H1 (cell line): ENCODE measurements around the gene VPS9D1. TPM values are rescaled to one million over a fixed set of nuclear protein-coding genes. Genes with fewer than 3 reads are reported as not detected.

Source experiments
- CTCF ChIA-PET: fragments of 300-600 bp; sonication (Branson Sonifier 250); formaldehyde crosslinking; loops from one replicate; lab custom pipeline; 2021; ENCODE audit not compliant: partially characterized antibody; lab: Charles Lee
- POLR2A ChIA-PET: fragments of 300-600 bp; sonication (Branson Sonifier 250); formaldehyde crosslinking; loops from one replicate; lab custom pipeline; 2021; ENCODE audit warnings: inconsistent platforms; ENCODE audit not compliant: partially characterized antibody; lab: Charles Lee
- DNase-seq, 2 experiments: peaks; one replicate each; pipeline versions ENCODE4 v3.0.0 to v3.0.0-alpha.2; 2010 to 2022; ENCODE audit warnings: low spot score in 2 of 2, low read depth in 1 of 2, mixed read lengths in 1 of 2
- FAIRE-seq: peaks from 2 replicates; lab custom pipeline; 2011; peaks lifted over from hg19 to GRCh38; lab: Jason Lieb, UNC
- H2AFZ ChIP-seq: 2 replicates; pipeline ENCODE4 v1.8.1; 2012; ENCODE audit warnings: low read length, inconsistent platforms
- H2AK5ac ChIP-seq: 2 replicates; pipeline ENCODE4 v1.6.1; 2013; ENCODE audit warnings: low read depth, low read length
- H2BK120ac ChIP-seq: replicated peaks from 2 replicates; pipeline ENCODE3; 2013; ENCODE audit warnings: low read depth, low read length, inconsistent platforms
- H2BK12ac ChIP-seq: 2 replicates; pipeline ENCODE4 v1.6.1; 2013; ENCODE audit warnings: low read depth, low read length
- H2BK15ac ChIP-seq: 2 replicates; pipeline ENCODE4 v1.6.1; 2013; ENCODE audit warnings: low read length
- H2BK20ac ChIP-seq: 2 replicates; pipeline ENCODE4 v1.6.1; 2013; ENCODE audit warnings: low read length
- H2BK5ac ChIP-seq: 2 replicates; pipeline ENCODE4 v1.6.1; 2013; ENCODE audit warnings: low read depth, low read length
- H3K14ac ChIP-seq: 2 replicates; pipeline ENCODE4 v1.6.1; 2013; ENCODE audit warnings: inconsistent platforms; ENCODE audit not compliant: insufficient read length
- H3K18ac ChIP-seq: 2 replicates; pipeline ENCODE4 v1.6.1; 2013; ENCODE audit warnings: low read length; ENCODE audit errors: extremely low read depth
- H3K23ac ChIP-seq: 2 replicates; pipeline ENCODE4 v1.6.1; 2013; ENCODE audit warnings: inconsistent platforms; ENCODE audit not compliant: insufficient read length
- H3K23me2 ChIP-seq: 2 replicates; pipeline ENCODE4 v1.6.1; 2013; ENCODE audit warnings: low read depth, low read length
- H3K27ac ChIP-seq: 2 replicates; pipeline ENCODE4 v1.6.1; 2011; ENCODE audit warnings: low read depth, low read length, inconsistent platforms
- H3K27me3 ChIP-seq, 4 experiments: replicated peaks in 1 of 4; 1 replicate in 1 of 4; 2 replicates in 3 of 4; pipeline versions ENCODE4 v1.6.1 to v1.8.1; 2011 to 2013; ENCODE audit warnings: low read length in 3 of 4, mild to moderate bottlenecking in 3 of 4, inconsistent platforms in 2 of 4, mixed read lengths in 2 of 4, moderate library complexity in 1 of 4; ENCODE audit not compliant: control insufficient read depth in 3 of 4, insufficient read depth in 3 of 4; ENCODE audit errors: extremely low read depth in 1 of 4
- H3K36me3 ChIP-seq, 4 experiments: 2 replicates each; pipeline versions ENCODE4 v1.6.1 to v1.8.1; 2011 to 2013; ENCODE audit warnings: mild to moderate bottlenecking in 4 of 4, low read length in 3 of 4, moderate library complexity in 2 of 4, control low read depth in 1 of 4, inconsistent platforms in 1 of 4; ENCODE audit not compliant: insufficient read depth in 4 of 4, control insufficient read depth in 2 of 4
- H3K4ac ChIP-seq: replicated peaks from 2 replicates; pipeline ENCODE3; 2013; ENCODE audit warnings: low read length, low read depth, mixed read lengths, inconsistent platforms; ENCODE audit not compliant: insufficient read length
- H3K4me1 ChIP-seq, 4 experiments: replicated peaks in 1 of 4; 1 replicate in 1 of 4; 2 replicates in 3 of 4; pipeline versions ENCODE4 v1.6.1 to v1.8.1; 2011 to 2013; ENCODE audit warnings: low read length in 3 of 4, inconsistent platforms in 2 of 4, mixed read lengths in 1 of 4; ENCODE audit not compliant: insufficient read depth in 4 of 4, control insufficient read depth in 3 of 4
- H3K4me2 ChIP-seq, 2 experiments: 2 replicates each; pipeline versions ENCODE4 v1.6.1 to v1.8.1; 2011 to 2013; ENCODE audit warnings: low read depth in 2 of 2, low read length in 2 of 2, control low read depth in 1 of 2, inconsistent platforms in 1 of 2, mild to moderate bottlenecking in 1 of 2; ENCODE audit not compliant: insufficient read depth in 1 of 2
- H3K4me3 ChIP-seq, 4 experiments: fragments of 200-600, 300-600 bp in 1 of 4; sonication (generic), shearing (Covaris generic), sonication (Bioruptor Twin) in 1 of 4; 2 replicates each; pipeline versions ENCODE4 v1.5.1 to v1.8.1; 2011 to 2016; ENCODE audit warnings: low read length in 4 of 4, low read depth in 3 of 4, control low read depth in 2 of 4, inconsistent platforms in 2 of 4, mild to moderate bottlenecking in 2 of 4, mixed read lengths in 1 of 4, moderate library complexity in 1 of 4; ENCODE audit not compliant: insufficient read depth in 2 of 4; ENCODE audit errors: extremely low read depth in 1 of 4
- H3K56ac ChIP-seq: replicated peaks from 2 replicates; pipeline ENCODE3; 2013; ENCODE audit warnings: low read depth, mild to moderate bottlenecking, mixed read lengths, low read length, inconsistent platforms; ENCODE audit not compliant: insufficient read length
- H3K79me1 ChIP-seq: 2 replicates; pipeline ENCODE4 v1.6.1; 2013; ENCODE audit warnings: low read depth, low read length, control low read depth
- H3K79me2 ChIP-seq, 2 experiments: 2 replicates each; pipeline versions ENCODE4 v1.6.1 to v1.8.1; 2012 to 2013; ENCODE audit warnings: low read length in 2 of 2, mild to moderate bottlenecking in 2 of 2, inconsistent platforms in 1 of 2; ENCODE audit not compliant: insufficient read depth in 2 of 2, control insufficient read depth in 1 of 2
- H3K9ac ChIP-seq, 4 experiments: replicated peaks in 1 of 4; 1 replicate in 1 of 4; 2 replicates in 3 of 4; pipeline versions ENCODE4 v1.6.1 to v1.8.1; 2011 to 2013; ENCODE audit warnings: low read depth in 3 of 4, low read length in 3 of 4, control low read depth in 2 of 4, mild to moderate bottlenecking in 2 of 4, moderate library complexity in 2 of 4, inconsistent platforms in 1 of 4; ENCODE audit errors: extremely low read depth in 1 of 4
- H3K9me3 ChIP-seq, 2 experiments: 2 replicates each; pipeline versions ENCODE4 v1.6.1 to v1.8.1; 2012 to 2013; ENCODE audit warnings: mild to moderate bottlenecking in 2 of 2, moderate library complexity in 2 of 2, control low read depth in 1 of 2, inconsistent platforms in 1 of 2, low read depth in 1 of 2, low read length in 1 of 2, mixed read lengths in 1 of 2; ENCODE audit not compliant: insufficient read depth in 2 of 2
- H4K20me1 ChIP-seq, 2 experiments: replicated peaks in 1 of 2; 2 replicates each; pipeline versions ENCODE3 to v1.8.1; 2011 to 2013; ENCODE audit warnings: inconsistent platforms in 2 of 2, low read length in 2 of 2, mild to moderate bottlenecking in 1 of 2; ENCODE audit not compliant: insufficient read depth in 2 of 2, control insufficient read depth in 1 of 2
- H4K5ac ChIP-seq: 2 replicates; pipeline ENCODE4 v1.6.1; 2013; ENCODE audit warnings: low read length, low read depth, mixed read lengths, inconsistent platforms; ENCODE audit not compliant: insufficient read length
- H4K8ac ChIP-seq: 2 replicates; pipeline ENCODE4 v1.8.0; 2013; ENCODE audit warnings: mild to moderate bottlenecking, moderate library complexity, low read length, inconsistent platforms; ENCODE audit not compliant: insufficient read depth; ENCODE audit errors: extremely low read depth
- H4K91ac ChIP-seq: replicated peaks from 2 replicates; pipeline ENCODE3; 2013; ENCODE audit warnings: low read length, mixed read lengths, inconsistent platforms; ENCODE audit not compliant: insufficient read length
- ATF2 ChIP-seq: IDR thresholded peaks from 2 replicates; pipeline ENCODE4 v1.6.1; 2012; ENCODE audit warnings: low read length, inconsistent platforms
- EP300 ChIP-seq, 2 experiments: IDR thresholded peaks; 1 replicate in 1 of 2; 2 replicates in 1 of 2; pipeline ENCODE4 v1.6.1; 2011 to 2012; ENCODE audit warnings: low read depth in 2 of 2, low read length in 2 of 2, mild to moderate bottlenecking in 2 of 2, borderline replicate concordance in 1 of 2, inconsistent platforms in 1 of 2, moderate library complexity in 1 of 2
- TEAD4 ChIP-seq: IDR thresholded peaks from 2 replicates; pipeline ENCODE4 v1.6.1; 2012; ENCODE audit warnings: low read depth, low read length, inconsistent platforms, mixed read lengths
- WGBS, 2 experiments: shearing (Covaris generic) in 1 of 2; methylation state at CpG; one replicate each; pipeline versions ENCODE4 v1.1.6 to v1.1.7; 2013 to 2015; ENCODE audit warnings: low lambda C conversion rate in 2 of 2, mixed read lengths in 2 of 2, inconsistent platforms in 1 of 2, low coverage in 1 of 2, missing lambda C conversion rate in 1 of 2; ENCODE audit not compliant: insufficient replicate concordance in 2 of 2, insufficient coverage in 1 of 2, insufficient read length in 1 of 2; ENCODE audit errors: extremely low coverage in 1 of 2, missing lambda C conversion rate in 1 of 2; 5-methylcytosine and 5-hydroxymethylcytosine counted together
- polyA plus RNA-seq, 7 experiments: library from polyadenylated mRNA; depleted of rRNA in 3 of 7; stranded (reverse) in 5 of 7; unstranded in 2 of 7; fragments of >200 nt in 5 of 7; fragments of 200-250 nt in 2 of 7; gene quantifications; 1 replicate in 5 of 7; 2 replicates in 1 of 7; 4 replicates in 1 of 7; pipeline versions ENCODE4 v1.2.1 to v1.2.3, GENCODE V29; 2011 to 2013; ENCODE audit warnings: missing spikeins in 2 of 7, mixed read lengths in 2 of 7
- total RNA-seq: library from RNA; stranded (reverse); fragmentation: NEBNext Ultra II Directional; extraction: Animal tissue kit (Norgen Biotek cat#: 25700); gene quantifications from 2 replicates; pipeline ENCODE4 v1.2.1, GENCODE V29; 2021

The VPS9D1 gene
- total and polyA plus RNA-seq, 2 of the 8 experiments (the other 6 are each of a cell fraction or from before 2014, with no cell fraction given): 2.9 to 5.4 TPM

GRCh38 chr16:89685916-89686315 lies 34.8 kb downstream of the VPS9D1 start:
- Histone ChIP-seq H4K8ac (no peak overlapping the region), H3K4me2 (no peak overlapping the region), H2BK15ac (no peak overlapping the region), H3K4ac (no peak overlapping the region), H3K56ac (no peak overlapping the region), H3K9ac (no peak overlapping the region), H4K5ac (no peak overlapping the region), H4K91ac (no peak overlapping the region), H3K4me1 (peaks cover 0 to 7% (median 2%) of the 10 kb centered on the region in 4 experiments; a peak in 4 of 7 replicates), H2BK5ac (no peak overlapping the region), H2AFZ (no peak overlapping the region), H2AK5ac (no peak overlapping the region), H3K36me3 (peaks cover 0 to 17% (median 9%) of the 10 kb centered on the region in 4 experiments; a peak in 5 of 8 replicates), H3K27ac (no peak overlapping the region), H2BK12ac (no peak overlapping the region), H3K9me3 (peaks cover 16 to 24% of the 10 kb centered on the region in 2 experiments), H3K18ac (no peak overlapping the region), H3K79me2 (peaks cover 0 to 11% of the 10 kb centered on the region in 2 experiments; a peak in 1 of 4 replicates), H3K14ac (no peak overlapping the region), H2BK120ac (no peak overlapping the region), H3K23me2 (peaks cover 6% of the 10 kb centered on the region; the same call in 1 of the 2 replicates), H3K79me1 (peaks cover 11% of the 10 kb centered on the region), H2BK20ac (no peak overlapping the region), H3K27me3 (no peaks in the 10 kb centered on the region), H3K4me3 (no peak overlapping the region), H3K23ac (no peak overlapping the region), H4K20me1 (peaks cover 0 to 9% of the 10 kb centered on the region in 2 experiments)
- POLR2A ChIA-PET: interaction anchor here (0.6 to 4.8 kb wide), 15 partner anchors 8 to 254 kb away, joined by 3 to 59 read pairs (median 3); partner anchors contain the start of genes CHMP1A, SPATA2L, SPATA33 and TCF25
- DNase-seq: no peak
- WGBS, 2 experiments: 100% methylated on average over 1 of the region's 1 CpG; no CpG with 5 or more reads in 1 of the 2 experiments
- CTCF ChIA-PET: interaction anchor here (1.0 kb wide), 2 partner anchors 15 to 18 kb away, joined by 4 to 5 read pairs; no protein-coding TSS in a partner anchor
- FAIRE-seq: no peak
- TF ChIP-seq EP300 (IDR thresholded peaks at IDR 0.05; ENCODE audit: borderline replicate concordance in 1 of 2, low read depth in 2 of 2, low read length in 2 of 2) (no peak), ATF2 (no peak), TEAD4 (no peak)
